H1 (cell line): Measurements from ENCODE around the gene RAB30.

ENCODE experiments used
- ATF3 ChIP-seq: IDR thresholded peaks from 2 replicates; pipeline ENCODE4 v1.6.1; 2011; ENCODE audit warnings: low read depth, mild to moderate bottlenecking, low read length; ENCODE audit not compliant: insufficient read depth
- BRCA1 ChIP-seq: IDR thresholded peaks from 2 replicates; pipeline ENCODE4 v1.6.1; 2012; ENCODE audit warnings: low read depth, low read length, improper control_type of control experiment
- CREB1 ChIP-seq: IDR thresholded peaks from 2 replicates; pipeline ENCODE4 v1.6.1; 2012; ENCODE audit warnings: inconsistent platforms
- POLR2A ChIP-seq, 2 experiments: IDR thresholded peaks; 1 replicate in 1 of 2; 2 replicates in 1 of 2; pipeline ENCODE4 v1.6.1; 2011; ENCODE audit warnings: low read depth in 2 of 2, low read length in 2 of 2, mild to moderate bottlenecking in 2 of 2; ENCODE audit errors: control extremely low read depth in 1 of 2
- TBP ChIP-seq: IDR thresholded peaks from 2 replicates; pipeline ENCODE4 v1.6.1; 2011; ENCODE audit warnings: low read depth, low read length, improper control_type of control experiment
- TF ChIP-seq, protein P1 (sequence below), 3 experiments: IDR thresholded peaks; 1 replicate in 2 of 3; 2 replicates in 1 of 3; pipeline versions ENCODE4 v1.5.1 to v1.6.1; 2011; ENCODE audit warnings: low read length in 3 of 3, mild to moderate bottlenecking in 3 of 3, inconsistent platforms in 2 of 3, low read depth in 1 of 3, moderate library complexity in 1 of 3; ENCODE audit not compliant: insufficient read depth in 1 of 3; ENCODE audit errors: control extremely low read depth in 1 of 3

DNA sequence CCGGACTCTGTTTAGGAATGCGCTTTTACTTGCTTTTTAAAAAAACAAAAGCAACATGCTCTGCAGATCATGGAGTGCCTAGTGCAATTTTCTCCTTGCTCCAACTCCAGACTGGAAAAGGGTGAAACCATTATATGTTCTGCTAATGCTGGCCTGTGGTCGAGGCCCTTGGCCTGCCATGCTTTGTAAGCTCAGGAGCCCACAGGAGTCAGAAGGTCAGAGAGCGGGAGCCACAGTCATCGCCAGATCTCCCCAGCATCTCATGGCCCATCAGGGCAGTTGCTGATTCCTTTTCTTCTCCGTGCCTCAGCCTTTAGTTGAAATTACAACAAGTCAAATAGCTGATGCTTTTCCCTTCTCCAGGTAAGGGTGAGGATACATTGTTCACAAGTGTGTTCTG, 89.8 kb downstream of the RAB30 start:
- TF ChIP-seq POLR2A (IDR thresholded peaks at IDR 0.05; ENCODE audit: control extremely low read depth in 1 of 2, low read depth in 2 of 2, low read length in 2 of 2): no peak
- TF ChIP-seq, protein P1, sequence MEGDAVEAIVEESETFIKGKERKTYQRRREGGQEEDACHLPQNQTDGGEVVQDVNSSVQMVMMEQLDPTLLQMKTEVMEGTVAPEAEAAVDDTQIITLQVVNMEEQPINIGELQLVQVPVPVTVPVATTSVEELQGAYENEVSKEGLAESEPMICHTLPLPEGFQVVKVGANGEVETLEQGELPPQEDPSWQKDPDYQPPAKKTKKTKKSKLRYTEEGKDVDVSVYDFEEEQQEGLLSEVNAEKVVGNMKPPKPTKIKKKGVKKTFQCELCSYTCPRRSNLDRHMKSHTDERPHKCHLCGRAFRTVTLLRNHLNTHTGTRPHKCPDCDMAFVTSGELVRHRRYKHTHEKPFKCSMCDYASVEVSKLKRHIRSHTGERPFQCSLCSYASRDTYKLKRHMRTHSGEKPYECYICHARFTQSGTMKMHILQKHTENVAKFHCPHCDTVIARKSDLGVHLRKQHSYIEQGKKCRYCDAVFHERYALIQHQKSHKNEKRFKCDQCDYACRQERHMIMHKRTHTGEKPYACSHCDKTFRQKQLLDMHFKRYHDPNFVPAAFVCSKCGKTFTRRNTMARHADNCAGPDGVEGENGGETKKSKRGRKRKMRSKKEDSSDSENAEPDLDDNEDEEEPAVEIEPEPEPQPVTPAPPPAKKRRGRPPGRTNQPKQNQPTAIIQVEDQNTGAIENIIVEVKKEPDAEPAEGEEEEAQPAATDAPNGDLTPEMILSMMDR (IDR thresholded peaks at IDR 0.05; ENCODE audit: control extremely low read depth in 1 of 3, insufficient read depth in 1 of 3, low read depth in 1 of 3, low read length in 3 of 3): no peak
- TF ChIP-seq CREB1: no peak
- TF ChIP-seq BRCA1: no peak
- TF ChIP-seq ATF3: no peak
- TF ChIP-seq TBP: no peak
